ENCODE data around the gene EPHX1. TPM values are rescaled to one million over a fixed set of nuclear protein-coding genes. Genes with fewer than 3 reads are reported as not detected.

The EPHX1 gene
- total and polyA plus RNA-seq, 4 donors = 93.8 to 1,448 (median 204) TPM

- peaks cover 4 to 46% (median 33%) of the 10 kb centered on the region in 4 donors for H3K36me3 ChIP-seq (ENCODE audit: control insufficient read depth in 4 of 4, insufficient read depth in 3 of 4, low read depth in 1 of 4, low read length in 3 of 4)
- WGBS = 93% methylated on average over 13 of the region's 13 CpGs
- no peaks in the 10 kb centered on the region for H3K27me3 ChIP-seq (ENCODE audit: control insufficient read depth in 4 of 4, insufficient read depth in 4 of 4, low read length in 3 of 4)
- no peak for TF ChIP-seq RAD21 (IDR thresholded peaks at IDR 0.05)
- TF ChIP-seq HNF4G (IDR thresholded peaks at IDR 0.05) = no peak
- TF ChIP-seq NR2F2 (IDR thresholded peaks at IDR 0.05) = no peak
- TF ChIP-seq TAF1 (conservative IDR thresholded peaks at IDR 0.05) = no peak
- H3K4me3 ChIP-seq (ENCODE audit: low read depth in 1 of 3, low read length in 3 of 3) = no peak overlapping the region
- DNase-seq (ENCODE audit: low spot score) = no peak
- H3K9me3 ChIP-seq (ENCODE audit: control insufficient read depth in 4 of 4, low read length in 3 of 4) = no peaks in the 10 kb centered on the region
- H3K27ac ChIP-seq (ENCODE audit: low read depth in 1 of 2, low read length in 2 of 2) = no peak overlapping the region
- no peak overlapping the region for H3K9ac ChIP-seq (ENCODE audit: low read depth in 1 of 2, low read length in 2 of 2)
- peaks cover 0 to 6% (median 1%) of the 10 kb centered on the region in 4 donors for H3K4me1 ChIP-seq (ENCODE audit: control insufficient read depth in 4 of 4, insufficient read depth in 4 of 4, low read length in 3 of 4)
Observed at GRCh38 chr1:225852413-225853124, 42.6 kb downstream of the EPHX1 start.

DNA sequence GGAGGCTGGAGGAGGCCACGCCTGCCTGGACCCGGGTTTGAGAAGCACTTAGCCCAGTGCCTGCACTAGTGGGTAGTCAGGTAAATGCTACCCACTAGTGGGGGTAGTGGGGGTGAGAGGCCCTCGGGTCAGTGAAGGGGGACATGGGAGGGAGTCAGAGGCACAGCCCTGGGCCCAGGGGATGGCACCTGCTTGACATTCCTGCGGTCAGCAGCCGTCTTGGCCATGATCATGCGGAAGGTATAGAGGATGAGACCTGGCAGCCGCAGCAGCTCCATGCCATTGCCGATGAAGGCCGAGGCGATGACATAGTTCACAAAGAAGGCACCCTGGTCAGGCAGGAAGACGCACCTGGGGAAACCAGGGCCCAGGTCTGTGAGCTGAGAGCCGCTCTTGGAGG is 43.5 kb downstream of the EPHX1 start:
- TF ChIP-seq FOXA2 (IDR thresholded peaks at IDR 0.05) (no peak), TAF1 (conservative IDR thresholded peaks at IDR 0.05) (no peak)
- peaks cover 0 to 6% (median 1%) of the 10 kb centered on the region in 4 donors for H3K4me1 ChIP-seq (ENCODE audit: control insufficient read depth in 4 of 4, insufficient read depth in 4 of 4, low read length in 3 of 4)
- peaks cover 4 to 44% (median 32%) of the 10 kb centered on the region in 4 donors for H3K36me3 ChIP-seq (ENCODE audit: control insufficient read depth in 4 of 4, insufficient read depth in 3 of 4, low read depth in 1 of 4, low read length in 3 of 4)
- no peak overlapping the region for H3K9ac ChIP-seq (ENCODE audit: low read depth in 1 of 2, low read length in 2 of 2)
- no peak overlapping the region for H3K27ac ChIP-seq (ENCODE audit: low read depth in 1 of 2, low read length in 2 of 2)
- no peaks in the 10 kb centered on the region for H3K9me3 ChIP-seq (ENCODE audit: control insufficient read depth in 4 of 4, low read length in 3 of 4)
- H3K4me3 ChIP-seq (ENCODE audit: low read depth in 1 of 3, low read length in 3 of 3) = no peak overlapping the region
- 96% methylated on average over 12 of the region's 12 CpGs for WGBS
- no peak for DNase-seq (ENCODE audit: low spot score)
- no peaks in the 10 kb centered on the region for H3K27me3 ChIP-seq (ENCODE audit: control insufficient read depth in 4 of 4, insufficient read depth in 4 of 4, low read length in 3 of 4)

DNA sequence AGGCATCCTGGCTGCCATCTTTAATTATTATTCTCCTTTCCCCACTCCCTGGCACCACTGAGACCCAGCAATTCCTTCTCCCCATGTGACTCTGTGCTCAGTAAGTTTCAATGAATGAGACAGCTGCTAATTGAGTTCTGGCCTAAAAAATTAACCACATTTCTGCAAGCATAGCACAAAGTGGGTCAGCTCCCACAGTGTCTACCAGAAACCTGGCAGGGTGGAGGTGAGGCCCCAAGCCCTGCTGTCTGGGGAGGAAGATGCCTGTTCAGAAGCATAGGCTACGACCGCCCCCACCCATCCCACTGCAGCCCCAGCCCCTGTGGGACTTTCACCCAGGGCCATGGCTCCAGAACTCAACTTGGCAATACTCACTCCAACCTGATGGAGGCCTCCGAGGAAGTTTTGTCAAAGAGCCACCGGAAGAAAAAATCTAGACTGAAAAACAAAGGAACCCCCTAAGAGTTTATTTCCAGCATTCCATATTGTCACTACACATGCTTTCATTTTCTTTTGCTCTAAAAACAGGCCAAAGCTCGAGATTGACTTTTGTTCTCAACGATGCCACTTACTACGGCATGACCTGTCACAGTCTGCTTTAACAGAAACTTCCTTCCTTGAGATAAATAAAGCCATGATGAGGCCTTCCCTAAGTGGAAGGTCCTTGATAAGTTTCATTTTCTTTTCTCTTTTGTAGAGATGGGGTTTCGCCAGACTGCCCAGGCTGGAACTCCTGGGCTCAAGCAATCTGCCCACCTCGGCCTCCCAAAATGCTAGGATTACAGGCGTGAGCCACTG is 45.8 kb downstream of the EPHX1 start:
- TF ChIP-seq NR2F2 (IDR thresholded peaks at IDR 0.05) (no peak), EGR1 (IDR thresholded peaks at IDR 0.05; ENCODE audit: low read depth in 2 of 2) (no peak), TAF1 (conservative IDR thresholded peaks at IDR 0.05) (no peak), YY1 (IDR thresholded peaks at IDR 0.05) (no peak), REST (IDR thresholded peaks at IDR 0.05) (no peak), GABPA (IDR thresholded peaks at IDR 0.05 in 1 of 2, conservative IDR thresholded peaks at IDR 0.05 in 1 of 2) (no peak), HNF4A (conservative IDR thresholded peaks at IDR 0.05) (no peak), ATF3 (IDR thresholded peaks at IDR 0.05) (no peak), RXRA (IDR thresholded peaks at IDR 0.05) (no peak), FOXA1 (IDR thresholded peaks at IDR 0.05) (no peak), FOXA2 (IDR thresholded peaks at IDR 0.05) (no peak), HNF4G (IDR thresholded peaks at IDR 0.05) (no peak), MAX (IDR thresholded peaks at IDR 0.05) (no peak), RAD21 (IDR thresholded peaks at IDR 0.05) (no peak), JUND (IDR thresholded peaks at IDR 0.05) (no peak), SP1 (IDR thresholded peaks at IDR 0.05) (no peak)
- TF ChIP-seq, protein P1, sequence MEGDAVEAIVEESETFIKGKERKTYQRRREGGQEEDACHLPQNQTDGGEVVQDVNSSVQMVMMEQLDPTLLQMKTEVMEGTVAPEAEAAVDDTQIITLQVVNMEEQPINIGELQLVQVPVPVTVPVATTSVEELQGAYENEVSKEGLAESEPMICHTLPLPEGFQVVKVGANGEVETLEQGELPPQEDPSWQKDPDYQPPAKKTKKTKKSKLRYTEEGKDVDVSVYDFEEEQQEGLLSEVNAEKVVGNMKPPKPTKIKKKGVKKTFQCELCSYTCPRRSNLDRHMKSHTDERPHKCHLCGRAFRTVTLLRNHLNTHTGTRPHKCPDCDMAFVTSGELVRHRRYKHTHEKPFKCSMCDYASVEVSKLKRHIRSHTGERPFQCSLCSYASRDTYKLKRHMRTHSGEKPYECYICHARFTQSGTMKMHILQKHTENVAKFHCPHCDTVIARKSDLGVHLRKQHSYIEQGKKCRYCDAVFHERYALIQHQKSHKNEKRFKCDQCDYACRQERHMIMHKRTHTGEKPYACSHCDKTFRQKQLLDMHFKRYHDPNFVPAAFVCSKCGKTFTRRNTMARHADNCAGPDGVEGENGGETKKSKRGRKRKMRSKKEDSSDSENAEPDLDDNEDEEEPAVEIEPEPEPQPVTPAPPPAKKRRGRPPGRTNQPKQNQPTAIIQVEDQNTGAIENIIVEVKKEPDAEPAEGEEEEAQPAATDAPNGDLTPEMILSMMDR (IDR thresholded peaks at IDR 0.05; ENCODE audit: low read depth, low read length, missing input control) = no peak
- TF ChIP-seq, protein P2, sequence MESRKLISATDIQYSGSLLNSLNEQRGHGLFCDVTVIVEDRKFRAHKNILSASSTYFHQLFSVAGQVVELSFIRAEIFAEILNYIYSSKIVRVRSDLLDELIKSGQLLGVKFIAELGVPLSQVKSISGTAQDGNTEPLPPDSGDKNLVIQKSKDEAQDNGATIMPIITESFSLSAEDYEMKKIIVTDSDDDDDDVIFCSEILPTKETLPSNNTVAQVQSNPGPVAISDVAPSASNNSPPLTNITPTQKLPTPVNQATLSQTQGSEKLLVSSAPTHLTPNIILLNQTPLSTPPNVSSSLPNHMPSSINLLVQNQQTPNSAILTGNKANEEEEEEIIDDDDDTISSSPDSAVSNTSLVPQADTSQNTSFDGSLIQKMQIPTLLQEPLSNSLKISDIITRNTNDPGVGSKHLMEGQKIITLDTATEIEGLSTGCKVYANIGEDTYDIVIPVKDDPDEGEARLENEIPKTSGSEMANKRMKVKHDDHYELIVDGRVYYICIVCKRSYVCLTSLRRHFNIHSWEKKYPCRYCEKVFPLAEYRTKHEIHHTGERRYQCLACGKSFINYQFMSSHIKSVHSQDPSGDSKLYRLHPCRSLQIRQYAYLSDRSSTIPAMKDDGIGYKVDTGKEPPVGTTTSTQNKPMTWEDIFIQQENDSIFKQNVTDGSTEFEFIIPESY (IDR thresholded peaks at IDR 0.05) = no peak
- peaks cover 8 to 56% (median 36%) of the 10 kb centered on the region in 4 donors for H3K36me3 ChIP-seq (ENCODE audit: control insufficient read depth in 4 of 4, insufficient read depth in 3 of 4, low read depth in 1 of 4, low read length in 3 of 4)
- H3K27ac ChIP-seq (ENCODE audit: low read depth in 1 of 2, low read length in 2 of 2) = no peak overlapping the region
- H3K4me1 ChIP-seq (ENCODE audit: control insufficient read depth in 4 of 4, insufficient read depth in 4 of 4, low read length in 3 of 4) = peaks cover 0 to 6% (median 1%) of the 10 kb centered on the region in 4 donors
- DNase-seq (ENCODE audit: low spot score) = no peak
- no peak overlapping the region for H3K4me3 ChIP-seq (ENCODE audit: low read depth in 1 of 3, low read length in 3 of 3)
- no peaks in the 10 kb centered on the region for H3K9me3 ChIP-seq (ENCODE audit: control insufficient read depth in 4 of 4, low read length in 3 of 4)
- no peak overlapping the region for H3K9ac ChIP-seq (ENCODE audit: low read depth in 1 of 2, low read length in 2 of 2)
- 79% methylated on average over 10 of the region's 10 CpGs for WGBS
- no peaks in the 10 kb centered on the region for H3K27me3 ChIP-seq (ENCODE audit: control insufficient read depth in 4 of 4, insufficient read depth in 4 of 4, low read length in 3 of 4)

All from liver (tissue), 9 donors.